HepG2 (cell line): Measurements from ENCODE around the gene RNLS. TPM values are rescaled to one million over a fixed set of nuclear protein-coding genes. Genes with fewer than 3 reads are reported as not detected.

Experiments used
- KAT8 ChIP-seq: IDR thresholded peaks from 2 replicates; pipeline ENCODE4 v1.6.1; 2016; ENCODE audit warnings: missing genetic modification reagents, missing compliant biosample characterization
- KLF13 ChIP-seq: sonication (generic); formaldehyde crosslinking; IDR thresholded peaks from 2 replicates; pipeline ENCODE4 v1.4.0; 2020; ENCODE audit warnings: mild to moderate bottlenecking, missing genetic modification reagents
- TCF7L2 ChIP-seq: IDR thresholded peaks from 2 replicates; pipeline ENCODE4 v1.6.1; 2011; ENCODE audit warnings: mild to moderate bottlenecking, low read depth, low read length, moderate library complexity
- TGIF2 ChIP-seq: IDR thresholded peaks from 2 replicates; pipeline ENCODE4 v1.6.1; 2016; ENCODE audit warnings: control low read depth, missing compliant biosample characterization
- ZNF274 ChIP-seq: sonication (generic); formaldehyde crosslinking; IDR thresholded peaks from 2 replicates; pipeline ENCODE4 v1.5.1; 2020; ENCODE audit warnings: mild to moderate bottlenecking, missing genetic modification reagents
- ZNF501 ChIP-seq: sonication (generic); formaldehyde crosslinking; IDR thresholded peaks from 2 replicates; pipeline ENCODE4 v1.5.1; 2020; ENCODE audit warnings: mild to moderate bottlenecking, moderate library complexity, missing genetic modification reagents
- polyA plus RNA-seq, 8 experiments: library from polyadenylated mRNA; depleted of rRNA in 3 of 8; stranded (reverse) in 7 of 8; unstranded in 1 of 8; fragments of >200 nt; fragmentation: Illumina TruSeq in 4 of 8; extraction: Trizol in 4 of 8; gene quantifications; 2 replicates each; pipeline versions ENCODE4 v1.2.1 to v1.2.3, GENCODE V29; 2011 to 2016; ENCODE audit warnings: low read depth in 4 of 8, missing spikeins in 1 of 8, mixed read lengths in 1 of 8; ENCODE audit not compliant: insufficient read depth in 1 of 8
- total RNA-seq, 5 experiments: library from RNA; depleted of rRNA; stranded (reverse); fragments of >200 nt; fragmentation: Illumina TruSeq; extraction: Trizol; gene quantifications; 2 replicates each; pipeline ENCODE4 v1.2.3, GENCODE V29; 2016; ENCODE audit warnings: low read depth in 1 of 5
- TF ChIP-seq, protein P1 (sequence below): sonication (generic); formaldehyde crosslinking; IDR thresholded peaks from 2 replicates; pipeline ENCODE4; 2020; ENCODE audit warnings: missing genetic modification reagents, mild to moderate bottlenecking, borderline replicate concordance
- TF ChIP-seq, protein P2 (sequence below): sonication (generic); formaldehyde crosslinking; IDR thresholded peaks from 2 replicates; pipeline ENCODE4 v1.4.0; 2020; ENCODE audit warnings: missing genetic modification reagents
- TF ChIP-seq, protein P3 (sequence below): IDR thresholded peaks from 2 replicates; pipeline ENCODE4 v1.6.1; 2016; ENCODE audit warnings: control low read depth
- TF ChIP-seq, protein P4 (sequence below): sonication (generic); formaldehyde crosslinking; IDR thresholded peaks from 2 replicates; pipeline ENCODE4 v1.5.0; 2020; ENCODE audit warnings: missing genetic modification reagents

RNLS gene
- total and polyA plus RNA-seq, 2 of the 13 experiments (the other 11 are each of a cell fraction or from before 2014, with no cell fraction given), result not detected

DNA sequence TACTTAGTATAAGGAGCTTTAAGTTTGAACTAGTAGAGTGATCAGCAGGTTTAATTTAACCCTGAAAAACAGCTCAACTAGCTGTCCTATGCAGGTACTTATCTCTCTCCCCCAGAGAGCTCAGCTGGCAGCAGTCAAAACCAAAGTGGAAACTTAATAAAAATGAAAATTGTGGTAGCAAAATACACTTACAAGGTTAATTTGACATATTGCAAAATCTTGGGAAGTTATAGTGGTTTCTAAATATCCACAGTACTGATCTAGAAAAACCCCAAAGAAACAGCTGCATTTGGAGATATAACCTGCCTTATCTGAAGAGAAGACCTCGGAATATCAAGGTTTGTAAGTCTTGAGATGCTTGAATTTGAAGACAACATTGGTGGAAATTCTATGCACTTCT, 269.2 kb downstream of the RNLS start (continued):
- TF ChIP-seq KAT8 (no peak), ZNF274 (CRISPR knock-in tag) (no peak), TGIF2 (CRISPR knock-in tag) (no peak), ZNF501 (CRISPR knock-in tag) (no peak), KLF13 (CRISPR knock-in tag) (no peak), TCF7L2 (no peak)
- TF ChIP-seq, protein P1, sequence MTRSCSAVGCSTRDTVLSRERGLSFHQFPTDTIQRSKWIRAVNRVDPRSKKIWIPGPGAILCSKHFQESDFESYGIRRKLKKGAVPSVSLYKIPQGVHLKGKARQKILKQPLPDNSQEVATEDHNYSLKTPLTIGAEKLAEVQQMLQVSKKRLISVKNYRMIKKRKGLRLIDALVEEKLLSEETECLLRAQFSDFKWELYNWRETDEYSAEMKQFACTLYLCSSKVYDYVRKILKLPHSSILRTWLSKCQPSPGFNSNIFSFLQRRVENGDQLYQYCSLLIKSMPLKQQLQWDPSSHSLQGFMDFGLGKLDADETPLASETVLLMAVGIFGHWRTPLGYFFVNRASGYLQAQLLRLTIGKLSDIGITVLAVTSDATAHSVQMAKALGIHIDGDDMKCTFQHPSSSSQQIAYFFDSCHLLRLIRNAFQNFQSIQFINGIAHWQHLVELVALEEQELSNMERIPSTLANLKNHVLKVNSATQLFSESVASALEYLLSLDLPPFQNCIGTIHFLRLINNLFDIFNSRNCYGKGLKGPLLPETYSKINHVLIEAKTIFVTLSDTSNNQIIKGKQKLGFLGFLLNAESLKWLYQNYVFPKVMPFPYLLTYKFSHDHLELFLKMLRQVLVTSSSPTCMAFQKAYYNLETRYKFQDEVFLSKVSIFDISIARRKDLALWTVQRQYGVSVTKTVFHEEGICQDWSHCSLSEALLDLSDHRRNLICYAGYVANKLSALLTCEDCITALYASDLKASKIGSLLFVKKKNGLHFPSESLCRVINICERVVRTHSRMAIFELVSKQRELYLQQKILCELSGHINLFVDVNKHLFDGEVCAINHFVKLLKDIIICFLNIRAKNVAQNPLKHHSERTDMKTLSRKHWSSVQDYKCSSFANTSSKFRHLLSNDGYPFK (CRISPR knock-in tag), result no peak
- TF ChIP-seq, protein P2, sequence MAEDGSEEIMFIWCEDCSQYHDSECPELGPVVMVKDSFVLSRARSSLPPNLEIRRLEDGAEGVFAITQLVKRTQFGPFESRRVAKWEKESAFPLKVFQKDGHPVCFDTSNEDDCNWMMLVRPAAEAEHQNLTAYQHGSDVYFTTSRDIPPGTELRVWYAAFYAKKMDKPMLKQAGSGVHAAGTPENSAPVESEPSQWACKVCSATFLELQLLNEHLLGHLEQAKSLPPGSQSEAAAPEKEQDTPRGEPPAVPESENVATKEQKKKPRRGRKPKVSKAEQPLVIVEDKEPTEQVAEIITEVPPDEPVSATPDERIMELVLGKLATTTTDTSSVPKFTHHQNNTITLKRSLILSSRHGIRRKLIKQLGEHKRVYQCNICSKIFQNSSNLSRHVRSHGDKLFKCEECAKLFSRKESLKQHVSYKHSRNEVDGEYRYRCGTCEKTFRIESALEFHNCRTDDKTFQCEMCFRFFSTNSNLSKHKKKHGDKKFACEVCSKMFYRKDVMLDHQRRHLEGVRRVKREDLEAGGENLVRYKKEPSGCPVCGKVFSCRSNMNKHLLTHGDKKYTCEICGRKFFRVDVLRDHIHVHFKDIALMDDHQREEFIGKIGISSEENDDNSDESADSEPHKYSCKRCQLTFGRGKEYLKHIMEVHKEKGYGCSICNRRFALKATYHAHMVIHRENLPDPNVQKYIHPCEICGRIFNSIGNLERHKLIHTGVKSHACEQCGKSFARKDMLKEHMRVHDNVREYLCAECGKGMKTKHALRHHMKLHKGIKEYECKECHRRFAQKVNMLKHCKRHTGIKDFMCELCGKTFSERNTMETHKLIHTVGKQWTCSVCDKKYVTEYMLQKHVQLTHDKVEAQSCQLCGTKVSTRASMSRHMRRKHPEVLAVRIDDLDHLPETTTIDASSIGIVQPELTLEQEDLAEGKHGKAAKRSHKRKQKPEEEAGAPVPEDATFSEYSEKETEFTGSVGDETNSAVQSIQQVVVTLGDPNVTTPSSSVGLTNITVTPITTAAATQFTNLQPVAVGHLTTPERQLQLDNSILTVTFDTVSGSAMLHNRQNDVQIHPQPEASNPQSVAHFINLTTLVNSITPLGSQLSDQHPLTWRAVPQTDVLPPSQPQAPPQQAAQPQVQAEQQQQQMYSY, result no peak
- TF ChIP-seq, protein P3, sequence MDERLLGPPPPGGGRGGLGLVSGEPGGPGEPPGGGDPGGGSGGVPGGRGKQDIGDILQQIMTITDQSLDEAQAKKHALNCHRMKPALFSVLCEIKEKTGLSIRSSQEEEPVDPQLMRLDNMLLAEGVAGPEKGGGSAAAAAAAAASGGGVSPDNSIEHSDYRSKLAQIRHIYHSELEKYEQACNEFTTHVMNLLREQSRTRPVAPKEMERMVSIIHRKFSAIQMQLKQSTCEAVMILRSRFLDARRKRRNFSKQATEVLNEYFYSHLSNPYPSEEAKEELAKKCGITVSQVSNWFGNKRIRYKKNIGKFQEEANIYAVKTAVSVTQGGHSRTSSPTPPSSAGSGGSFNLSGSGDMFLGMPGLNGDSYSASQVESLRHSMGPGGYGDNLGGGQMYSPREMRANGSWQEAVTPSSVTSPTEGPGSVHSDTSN (CRISPR knock-in tag), result no peak
- TF ChIP-seq, protein P4, sequence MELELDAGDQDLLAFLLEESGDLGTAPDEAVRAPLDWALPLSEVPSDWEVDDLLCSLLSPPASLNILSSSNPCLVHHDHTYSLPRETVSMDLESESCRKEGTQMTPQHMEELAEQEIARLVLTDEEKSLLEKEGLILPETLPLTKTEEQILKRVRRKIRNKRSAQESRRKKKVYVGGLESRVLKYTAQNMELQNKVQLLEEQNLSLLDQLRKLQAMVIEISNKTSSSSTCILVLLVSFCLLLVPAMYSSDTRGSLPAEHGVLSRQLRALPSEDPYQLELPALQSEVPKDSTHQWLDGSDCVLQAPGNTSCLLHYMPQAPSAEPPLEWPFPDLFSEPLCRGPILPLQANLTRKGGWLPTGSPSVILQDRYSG (CRISPR knock-in tag), result no peak
- TF ChIP-seq, all 625 proteins: peak for 0
